HT1080 (cell line): ENCODE data around the gene TBX15. TPM values are rescaled to one million over a fixed set of nuclear protein-coding genes. Genes with fewer than 3 reads are reported as not detected.
"Not testable (repeated sequence)": the region's sequence is repeated elsewhere in the genome, so short reads cannot be mapped to it uniquely, and the experiment has no call there.

ENCODE experiments used
- DNase-seq: peaks from one replicate; pipeline ENCODE4 v3.0.0-alpha.2; 2015; ENCODE audit warnings: low read depth
- total RNA-seq: library from RNA; depleted of rRNA; stranded (reverse); fragments of >200 nt; shearing (Covaris generic); gene quantifications from 2 replicates; pipeline ENCODE4 v1.2.3, GENCODE V29; 2014

Gene TBX15
- total RNA-seq, 1 experiment from 2014 or later, result 0.03 TPM

DNA sequence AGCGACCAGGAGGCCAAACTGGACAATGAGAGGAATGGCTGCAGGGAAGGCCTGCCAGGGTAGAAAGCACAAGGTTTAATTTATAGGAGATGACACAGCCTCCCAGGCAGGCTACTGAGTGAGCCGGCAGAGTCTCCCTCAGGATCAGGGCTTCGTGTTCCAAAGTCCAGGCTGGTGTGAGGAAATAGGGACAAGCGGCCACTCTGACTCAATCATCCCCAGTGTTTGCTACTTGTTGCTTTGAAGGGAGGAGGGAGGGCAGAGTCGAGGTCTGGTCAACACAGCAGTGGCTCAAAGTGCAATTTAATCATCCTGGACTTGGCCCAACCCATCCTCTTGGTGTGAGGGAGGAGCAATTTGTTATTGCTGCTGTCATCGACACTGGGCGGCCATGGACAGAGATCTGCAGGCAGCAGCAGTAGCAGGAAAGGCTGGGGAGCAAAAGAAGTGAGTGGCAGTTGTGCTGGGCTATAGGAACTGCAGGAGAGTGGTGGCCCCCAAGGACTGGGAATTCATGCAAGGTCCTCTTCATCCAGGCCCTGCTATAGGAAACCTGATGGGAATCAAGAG is 27.5 kb downstream of the TBX15 start:
- peak; percentile 17 for DNase-seq

DNA sequence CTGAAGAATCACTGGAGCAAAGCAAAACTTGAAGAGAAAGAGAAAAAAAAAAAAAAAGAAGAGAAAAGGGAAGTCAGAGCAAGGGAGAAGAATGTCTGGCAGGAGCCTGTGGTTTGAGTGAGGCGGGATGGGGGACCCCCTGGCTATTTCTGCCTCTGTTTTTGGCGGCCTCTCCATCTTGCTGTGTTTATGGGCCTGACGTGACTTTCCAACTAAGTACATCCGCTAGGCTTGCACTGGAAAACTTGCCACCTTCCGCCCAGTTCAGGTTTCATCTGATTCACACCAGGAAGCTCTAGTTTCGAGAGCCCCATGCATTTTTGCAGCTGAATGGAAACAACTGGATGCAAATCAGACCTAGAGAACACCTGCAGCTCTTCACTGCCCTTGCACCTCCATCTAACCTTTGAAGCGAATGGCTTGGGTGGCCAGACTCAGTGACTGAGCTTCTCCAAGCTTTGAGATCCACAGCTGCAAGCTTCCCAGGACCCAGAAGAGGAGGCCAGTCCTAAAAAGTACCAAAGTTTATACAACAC is 28.0 kb downstream of the TBX15 start:
- DNase-seq, result no peak

DNA sequence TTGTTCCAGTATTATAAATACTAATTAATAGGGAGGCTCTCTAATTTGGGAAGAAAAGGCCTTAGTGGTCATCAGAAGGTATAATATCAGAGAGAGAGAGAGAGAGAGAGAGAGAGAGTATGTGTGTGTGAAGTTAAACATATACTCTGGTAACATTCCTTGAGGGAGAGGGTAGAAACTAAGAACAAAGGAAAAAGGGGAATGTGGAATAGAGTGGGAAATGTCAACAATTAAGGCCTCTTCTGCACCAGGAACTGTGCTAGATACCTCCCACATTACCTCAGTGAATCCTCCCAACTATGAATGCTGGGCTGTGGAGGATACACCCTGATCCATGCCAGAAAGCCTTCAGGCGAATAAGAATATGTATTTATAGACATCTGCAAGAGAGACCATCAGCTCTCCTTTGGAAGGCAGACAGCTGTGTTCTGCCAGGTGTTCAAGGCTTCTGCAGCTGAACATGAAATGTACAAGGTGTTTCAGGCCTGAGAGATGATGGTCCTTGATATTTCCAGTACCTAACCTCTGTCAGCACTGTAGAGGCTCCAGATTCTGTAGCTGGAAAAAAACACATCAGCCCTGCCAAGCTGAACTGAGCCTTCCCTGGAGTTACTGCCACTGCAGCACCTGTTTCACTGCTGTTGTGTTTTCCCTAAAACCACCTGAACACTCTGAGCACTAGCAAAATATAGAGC is 29.1 kb downstream of the TBX15 start:
- DNase-seq, result no peak

DNA sequence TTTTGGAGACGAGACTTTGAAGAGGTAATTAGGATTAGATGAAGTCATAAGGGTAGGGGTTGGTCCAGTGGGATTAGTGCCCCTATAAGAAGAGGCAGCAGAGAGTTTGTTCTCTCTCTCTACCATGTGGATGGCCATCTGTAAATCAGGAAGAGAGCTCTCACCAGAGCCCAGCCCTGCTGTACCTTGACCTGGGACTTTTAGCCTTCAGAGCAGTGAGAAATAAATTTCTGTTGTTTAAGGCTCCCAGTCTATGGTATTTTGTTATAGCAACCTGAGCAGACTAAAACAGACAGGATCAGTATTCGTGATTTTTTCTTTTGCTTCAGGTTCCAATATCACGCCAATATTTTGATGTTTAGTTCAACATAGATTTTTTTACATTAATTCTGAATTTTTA is 30.0 kb downstream of the TBX15 start:
- DNase-seq, result no peak

DNA sequence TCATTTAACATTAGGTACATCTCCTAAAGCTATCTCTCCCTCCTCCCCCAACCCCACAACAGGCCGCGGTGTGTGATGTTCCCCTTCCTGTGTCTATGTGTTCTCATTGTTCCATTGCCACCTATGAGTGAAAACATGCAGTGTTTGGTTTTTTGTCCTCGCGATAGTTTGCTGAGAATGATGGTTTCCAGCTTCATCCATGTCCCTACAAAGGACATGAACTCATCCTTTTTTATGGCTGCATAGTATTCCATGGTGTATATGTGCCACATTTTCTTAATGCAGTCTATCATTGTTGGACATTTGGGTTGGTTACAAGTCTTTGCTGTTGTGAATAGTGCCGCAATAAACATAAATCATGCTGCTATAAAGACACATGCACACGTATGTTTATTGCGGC is 30.6 kb downstream of the TBX15 start:
- DNase-seq, result not testable (repeated sequence)

DNA sequence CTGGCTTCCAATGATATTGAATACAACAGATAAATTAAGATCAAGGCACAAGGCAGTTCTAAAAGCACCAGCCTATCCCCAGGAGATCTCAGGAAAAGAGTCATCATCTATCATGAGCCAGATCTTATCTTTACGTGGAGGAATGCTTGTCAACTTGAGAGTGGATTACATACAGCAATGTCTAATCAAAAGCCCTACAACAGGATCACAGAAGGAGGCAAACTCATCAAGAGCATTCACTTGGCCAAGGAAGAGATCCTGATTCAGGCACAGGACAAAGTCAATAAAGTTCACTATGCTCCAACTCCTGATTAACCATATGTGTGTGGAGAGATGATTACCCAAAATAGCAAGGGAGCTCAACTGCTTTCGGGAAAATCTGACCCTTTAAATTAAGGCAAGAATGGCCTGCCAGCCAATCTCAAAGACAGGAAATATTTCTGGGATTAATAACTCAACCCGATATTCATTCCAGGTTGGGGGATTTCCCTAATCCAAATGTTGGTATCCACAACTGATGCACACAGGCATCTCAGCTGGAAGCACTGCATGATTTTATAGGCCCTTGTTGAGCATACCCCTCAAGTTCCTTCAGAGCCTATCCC is 33.7 kb downstream of the TBX15 start:
- no peak for DNase-seq

DNA sequence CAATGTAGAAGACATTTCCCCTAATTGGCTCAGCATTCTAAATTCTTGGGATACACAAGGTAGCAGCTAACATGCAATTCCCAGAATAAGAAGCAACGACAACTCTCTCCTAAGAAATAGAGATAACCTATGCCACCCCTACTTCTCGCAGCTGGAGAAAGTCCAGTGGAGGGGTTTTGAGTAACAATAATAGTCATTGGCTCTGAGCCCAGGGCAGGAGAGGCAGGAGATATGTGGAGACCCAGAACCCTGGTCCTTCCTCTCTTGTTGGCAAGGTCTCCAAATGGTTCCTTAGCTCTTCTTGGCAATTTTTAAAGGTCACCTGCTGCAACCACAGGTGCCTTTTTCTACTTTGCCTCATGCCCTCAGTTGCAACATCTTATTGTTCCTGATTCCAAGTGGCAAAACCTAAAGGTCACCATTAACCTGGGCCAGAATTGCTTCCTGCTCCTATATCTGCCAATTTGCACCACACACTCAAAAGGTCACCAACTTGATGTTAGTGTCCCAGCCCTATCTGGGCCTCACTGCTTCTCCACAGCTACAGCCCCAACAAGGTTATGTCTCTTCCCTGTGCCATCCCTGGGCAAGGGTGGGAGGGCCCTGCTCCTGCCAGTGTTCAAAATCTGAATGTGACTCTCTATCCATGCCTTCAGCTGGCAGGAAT is 36.7 kb downstream of the TBX15 start:
- DNase-seq, result no peak

DNA sequence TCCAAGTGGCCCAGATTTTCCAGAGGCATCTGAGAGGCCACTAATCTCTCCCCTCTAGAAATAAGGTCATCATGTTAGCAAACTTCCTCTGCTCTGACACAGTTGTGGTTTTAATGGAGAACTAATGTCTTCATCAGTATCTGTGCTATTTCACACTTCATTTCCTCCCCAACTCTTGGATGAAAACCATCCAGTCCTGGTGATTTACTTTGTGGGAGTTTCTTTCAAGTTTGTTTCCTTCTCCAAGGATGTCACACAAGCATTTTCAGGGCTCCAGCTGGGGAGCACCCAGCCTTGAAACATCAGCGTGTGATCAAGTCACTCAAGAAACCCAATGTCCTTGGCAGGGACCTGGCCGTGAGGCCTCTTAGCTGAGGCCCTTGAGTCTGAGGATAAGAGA is 38.8 kb downstream of the TBX15 start:
- DNase-seq, result peak; percentile 34

DNA sequence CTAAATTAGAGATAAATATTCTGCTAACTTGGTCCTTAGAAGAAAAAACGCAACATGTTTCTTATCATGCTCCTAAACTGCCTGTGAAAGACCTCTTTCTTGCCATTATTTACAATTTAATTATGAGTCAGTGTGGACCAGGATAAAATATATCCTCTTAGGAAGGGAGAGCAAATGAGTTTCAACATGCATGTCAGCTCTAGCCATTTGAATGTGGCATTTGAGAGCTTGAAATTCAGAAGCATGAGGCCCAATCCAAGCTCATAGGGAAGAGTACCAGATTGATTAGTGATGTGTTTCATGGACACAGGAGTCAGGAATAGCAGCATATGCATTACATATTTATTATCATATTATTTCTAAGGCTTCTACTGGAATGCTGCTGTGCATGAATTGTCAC is 39.3 kb downstream of the TBX15 start:
- no peak for DNase-seq

DNA sequence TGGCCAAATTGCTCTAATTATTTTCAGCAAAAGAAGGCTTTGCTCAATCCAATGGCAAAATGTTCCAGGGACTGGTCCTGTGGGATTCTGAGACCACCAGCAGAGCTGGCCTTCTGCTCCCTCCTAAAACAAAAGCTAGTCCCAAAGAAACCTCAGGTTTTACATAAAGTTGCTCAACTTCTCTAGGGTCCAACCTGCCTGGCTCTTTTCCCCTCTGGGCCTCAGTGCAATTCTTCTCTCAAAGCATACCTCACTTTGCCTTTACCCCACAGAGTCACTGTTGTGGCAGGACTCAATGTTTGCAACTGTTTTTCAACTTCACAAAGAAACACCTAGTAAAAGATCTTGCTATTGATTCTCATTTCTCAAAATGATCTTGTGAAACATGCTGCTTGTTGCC is 39.8 kb downstream of the TBX15 start:
- DNase-seq, result no peak

DNA sequence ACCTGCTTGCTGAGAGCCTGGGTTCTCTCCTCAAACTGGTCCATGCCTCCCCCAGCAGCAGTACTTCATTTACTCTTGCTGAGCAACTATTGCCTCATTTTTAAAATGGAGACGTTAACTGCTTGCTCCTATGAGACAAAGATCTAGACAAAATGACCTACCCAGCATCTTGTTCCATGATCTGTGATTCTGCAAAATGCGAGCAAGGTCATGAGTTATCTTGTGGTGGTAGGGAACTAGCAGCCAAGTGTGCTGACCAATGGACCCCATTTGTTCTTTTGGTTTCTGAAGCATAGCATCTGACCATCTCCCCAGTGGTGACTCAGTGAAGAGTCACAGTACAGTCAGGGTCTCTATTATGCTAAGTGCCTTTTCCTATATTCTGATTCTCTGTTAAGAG is 40.4 kb downstream of the TBX15 start:
- peak; percentile 85 for DNase-seq

DNA sequence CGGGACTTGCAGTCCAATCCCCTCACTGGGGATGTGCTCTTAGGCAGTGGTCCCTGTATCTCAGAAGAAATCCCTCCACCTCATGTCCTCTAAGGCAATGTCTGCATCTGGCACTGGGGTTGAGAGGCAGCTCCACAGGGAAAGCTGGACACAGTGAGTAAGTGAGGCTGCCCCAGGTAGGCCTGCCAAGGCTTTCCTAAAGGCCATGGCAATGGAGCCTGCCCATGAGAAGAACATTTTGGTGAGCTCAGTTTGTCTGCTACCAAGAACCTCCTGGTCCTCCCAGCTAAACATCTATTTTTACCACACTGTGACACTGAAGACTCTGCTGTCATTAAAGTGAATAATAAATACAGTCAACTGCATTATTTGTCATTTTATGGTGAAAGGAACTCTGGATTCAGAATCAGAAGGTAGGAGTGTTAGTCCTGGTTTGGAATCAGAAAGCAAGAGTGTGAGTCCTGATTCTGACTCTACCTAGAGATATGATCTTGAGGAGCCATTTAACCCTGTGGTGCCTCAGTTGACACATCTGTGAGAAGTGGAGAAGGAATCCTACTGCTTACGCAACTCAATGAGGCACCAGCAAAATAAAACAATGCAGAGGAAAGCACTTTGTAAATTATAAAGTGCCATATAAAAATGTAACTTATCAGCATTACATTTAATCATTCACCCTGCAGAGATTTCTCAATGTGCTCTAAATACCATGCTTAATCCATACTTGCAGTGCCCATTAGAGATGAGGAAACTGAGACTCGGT is 41.0 kb downstream of the TBX15 start:
- DNase-seq, result no peak

DNA sequence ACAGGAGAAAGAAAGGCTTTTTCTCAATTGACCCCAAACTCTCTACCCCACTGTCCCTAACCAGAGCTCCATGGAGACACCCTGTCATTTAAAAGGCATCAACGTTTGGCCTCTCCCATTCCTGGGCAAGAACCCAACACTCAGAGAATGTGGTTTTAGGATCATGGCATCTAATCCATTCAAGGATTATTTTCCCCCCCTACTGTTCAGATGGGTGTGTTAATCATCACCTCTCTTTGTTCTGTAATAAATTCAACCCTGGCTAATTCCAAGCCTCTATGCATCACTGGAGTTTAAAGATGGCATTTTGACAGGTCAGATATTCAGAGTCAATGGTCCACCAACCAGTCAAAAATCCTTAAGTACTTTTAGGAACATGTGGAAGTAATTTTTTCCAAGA is 42.7 kb downstream of the TBX15 start:
- DNase-seq, result peak; percentile 47

DNA sequence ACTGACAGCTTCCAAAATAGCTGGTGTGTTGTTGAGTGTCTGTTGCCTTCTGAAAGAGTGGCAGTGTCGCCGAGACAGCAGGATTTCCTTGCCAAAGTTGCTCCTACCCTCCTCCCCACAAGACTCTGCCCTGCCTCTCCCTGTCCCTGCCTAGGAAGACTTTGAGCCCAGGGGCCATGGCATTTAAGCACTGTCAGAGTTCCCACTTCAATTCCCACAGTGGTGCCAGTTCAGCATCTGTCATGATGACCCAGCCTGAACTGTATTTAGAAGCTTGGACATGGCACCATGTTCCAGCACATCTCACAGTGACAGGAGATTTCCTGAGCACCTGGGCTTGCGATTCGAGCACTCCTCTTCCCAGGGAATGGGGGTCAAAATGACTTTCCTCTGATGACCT is 43.6 kb downstream of the TBX15 start:
- DNase-seq, result no peak

DNA sequence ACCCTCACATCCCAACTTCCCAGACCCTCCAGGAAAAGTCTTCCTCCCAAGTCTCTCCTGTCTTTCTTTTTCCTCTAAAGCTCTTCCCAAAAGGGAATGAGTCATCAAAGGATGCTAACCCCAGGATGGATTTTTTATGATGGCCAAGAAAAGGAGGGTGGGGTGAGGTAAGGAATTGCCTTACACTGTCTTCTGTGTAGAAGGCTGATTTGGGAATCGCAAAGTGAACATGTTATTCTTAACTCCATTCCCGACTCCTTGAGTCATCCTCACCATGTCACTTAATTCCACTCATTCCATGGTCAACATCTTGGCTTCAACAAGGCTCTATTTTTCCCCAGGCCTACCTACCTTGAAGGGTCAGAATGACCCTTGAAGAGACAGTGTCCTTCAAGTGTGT is 44.0 kb downstream of the TBX15 start:
- peak; percentile 12 for DNase-seq

DNA sequence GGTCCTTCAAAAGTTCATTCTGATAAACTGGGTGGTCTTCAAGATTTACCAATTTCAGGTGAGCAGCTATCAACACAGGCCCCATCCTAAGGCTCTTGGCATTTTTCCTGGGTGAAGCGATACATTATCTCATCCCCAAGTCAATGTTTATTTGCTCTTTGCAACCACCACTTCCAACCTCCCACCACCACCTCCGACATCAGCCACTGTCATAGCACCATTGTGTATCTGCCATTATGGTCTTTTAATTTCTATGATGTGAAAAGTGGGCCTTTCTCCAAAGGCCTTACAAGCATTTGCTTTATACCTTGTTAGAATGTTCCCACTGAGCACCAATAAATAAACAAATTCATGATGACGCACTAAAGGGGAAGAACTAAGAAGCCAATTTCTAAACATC is 47.2 kb downstream of the TBX15 start:
- DNase-seq, result no peak

DNA sequence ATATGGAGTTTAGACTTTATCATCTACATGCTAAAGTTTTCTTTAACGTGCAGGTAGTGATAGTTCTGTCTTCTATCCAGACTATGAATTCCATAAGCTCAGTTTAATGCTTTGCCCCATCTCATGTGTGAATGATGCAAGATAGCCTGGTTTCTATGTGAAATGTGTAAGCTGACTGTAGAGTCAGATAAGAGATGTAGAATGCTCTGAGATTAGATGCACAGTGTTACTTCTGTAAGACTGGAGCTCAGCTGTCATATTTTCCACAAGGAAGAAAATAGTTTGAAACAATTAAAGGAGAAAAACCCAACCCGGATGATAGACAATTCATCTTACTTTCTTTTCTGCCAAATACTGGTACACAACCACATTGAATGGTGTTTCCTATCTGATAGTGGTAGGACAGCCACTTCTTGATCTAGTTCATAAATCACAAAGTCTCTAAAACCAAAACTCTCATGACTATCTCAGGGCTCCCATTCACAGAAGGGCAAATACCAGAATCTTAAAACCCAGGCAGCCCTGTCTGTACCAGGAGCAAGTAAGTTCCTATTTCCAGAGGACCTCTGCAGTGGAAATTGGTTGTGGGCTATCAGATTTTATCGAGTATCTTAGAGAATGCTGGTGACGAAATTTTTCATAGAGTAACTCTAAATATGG is 50.6 kb downstream of the TBX15 start:
- no peak for DNase-seq

DNA sequence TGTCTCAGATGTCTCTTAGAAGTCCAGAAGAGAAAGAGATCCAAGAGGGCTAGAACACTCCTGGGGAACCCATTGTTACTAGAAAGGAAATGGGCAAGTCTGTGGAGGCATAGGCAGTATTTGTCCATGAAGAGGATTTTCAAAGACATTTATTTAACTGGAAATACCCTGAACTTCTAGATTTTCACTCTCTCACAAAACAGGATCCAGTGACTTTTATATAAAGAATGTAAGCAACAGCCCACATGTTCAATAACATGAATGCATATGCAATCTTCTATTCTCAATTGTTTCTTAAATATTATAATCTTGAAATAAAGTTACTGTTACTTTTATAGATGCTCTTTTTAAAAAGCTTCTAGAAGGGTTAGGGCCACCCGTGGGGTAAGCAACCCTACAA is 53.4 kb downstream of the TBX15 start:
- DNase-seq, result no peak

DNA sequence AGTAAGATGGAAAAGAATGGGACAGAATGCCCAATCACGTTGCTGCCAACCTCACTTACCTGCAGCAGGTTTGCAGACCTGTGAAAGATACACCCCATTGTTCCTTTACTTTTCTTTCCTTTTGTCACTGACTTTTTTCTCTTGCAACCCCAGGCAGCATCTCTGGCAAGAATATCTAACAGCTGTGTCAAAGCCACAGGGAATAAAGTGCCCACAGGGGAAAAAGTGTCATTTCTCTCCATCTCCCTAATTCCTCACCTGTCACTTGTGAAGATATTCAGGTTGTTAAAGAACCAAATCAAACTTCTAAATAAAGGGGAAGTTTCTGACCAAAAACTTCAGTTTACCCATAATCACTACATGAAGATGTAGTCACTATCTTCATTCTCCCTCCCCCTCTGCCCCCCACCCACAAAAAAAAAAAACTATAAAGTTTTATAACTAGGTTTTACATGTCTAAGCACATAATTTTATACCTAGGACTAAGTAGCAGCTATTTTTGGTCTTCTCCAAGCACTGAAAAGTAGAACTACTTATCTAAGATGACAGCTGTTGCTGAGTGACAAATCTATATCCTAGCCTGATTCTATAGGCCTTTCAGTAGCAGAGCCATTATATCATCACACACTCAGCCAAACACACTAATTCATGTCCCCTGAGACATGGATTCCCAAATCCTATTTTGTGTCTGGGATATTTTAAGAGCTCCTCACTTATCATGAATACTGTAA is 54.9 kb downstream of the TBX15 start:
- DNase-seq, result no peak

DNA sequence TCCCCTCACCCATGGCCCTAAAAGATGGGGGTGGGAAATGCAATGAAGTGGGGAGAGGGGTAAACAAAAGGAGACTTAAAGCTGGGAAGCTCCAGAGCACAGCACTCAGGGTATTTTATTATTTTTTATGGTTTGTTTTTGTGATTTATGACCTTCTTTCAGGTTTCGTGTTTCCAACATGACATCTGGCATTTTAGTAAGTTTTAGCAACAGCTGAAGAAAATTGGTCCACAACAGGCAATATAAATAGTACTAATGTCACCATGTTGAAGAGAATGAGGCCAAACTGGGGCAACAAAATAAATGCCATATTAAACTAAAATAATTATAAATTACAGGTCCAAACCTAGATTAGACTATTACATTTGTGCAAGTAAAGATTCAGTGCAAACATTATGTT is 56.3 kb downstream of the TBX15 start:
- DNase-seq, result no peak
